NCI-H1105 treated with DMSO at 0.1 percent for 48 hours (cell line): ENCODE data around the gene RALGAPA1.
A peak's percentile ranks its signal among the peaks of the same experiment; 100 is the strongest.
"Not testable (repeated sequence)": the region's sequence is repeated elsewhere in the genome, so short reads cannot be mapped to it uniquely, and the experiment has no call there.

Experiments used
- DNase-seq: peaks from one replicate; lab custom pipeline; 2025; lab: John Stamatoyannopoulos, UW

The RALGAPA1 gene

GRCh38 chr14:35626947-35627346 lies 182.1 kb downstream of the RALGAPA1 start:
- DNase-seq, result not testable (repeated sequence)

- not testable (repeated sequence) for DNase-seq
Measured at GRCh38 chr14:35621996-35622395, 187.1 kb downstream of the RALGAPA1 start.

- DNase-seq, result not testable (repeated sequence)
Measured at GRCh38 chr14:35619998-35620397, 189.1 kb downstream of the RALGAPA1 start.

- DNase-seq, result not testable (repeated sequence)
Measured at GRCh38 chr14:35619461-35619860, 189.6 kb downstream of the RALGAPA1 start.

- no peak for DNase-seq
Measured at GRCh38 chr14:35617500-35617899, 191.6 kb downstream of the RALGAPA1 start.

- DNase-seq, result no peak
Measured at GRCh38 chr14:35607380-35607779, 201.7 kb downstream of the RALGAPA1 start.

- DNase-seq, result no peak
Measured at GRCh38 chr14:35600253-35600652, 208.8 kb downstream of the RALGAPA1 start.

- DNase-seq, result no peak
Measured at GRCh38 chr14:35594616-35595015, 214.5 kb downstream of the RALGAPA1 start.

- not testable (repeated sequence) for DNase-seq
Measured at GRCh38 chr14:35587373-35587772, 221.7 kb downstream of the RALGAPA1 start.

GRCh38 chr14:35578639-35579038 lies 230.5 kb downstream of the RALGAPA1 start:
- DNase-seq, result no peak

- no peak for DNase-seq
Measured at GRCh38 chr14:35578135-35578534, 231.0 kb downstream of the RALGAPA1 start.

- no peak for DNase-seq
Measured at GRCh38 chr14:35576856-35577255, 232.2 kb downstream of the RALGAPA1 start.

- DNase-seq, result no peak
Measured at GRCh38 chr14:35576260-35576659, 232.8 kb downstream of the RALGAPA1 start.

- DNase-seq, result peak; percentile 65
Measured at GRCh38 chr14:35573911-35574310, 235.2 kb downstream of the RALGAPA1 start.

GRCh38 chr14:35571598-35571997 lies 237.5 kb downstream of the RALGAPA1 start:
- DNase-seq, result no peak

GRCh38 chr14:35565871-35566464 lies 243.1 kb downstream of the RALGAPA1 start:
- DNase-seq, result no peak

- no peak for DNase-seq
Measured at GRCh38 chr14:35558680-35559079, 250.4 kb downstream of the RALGAPA1 start.

- DNase-seq, result no peak
Measured at GRCh38 chr14:35557221-35557747, 251.8 kb downstream of the RALGAPA1 start.

GRCh38 chr14:35556548-35556947 lies 252.5 kb downstream of the RALGAPA1 start:
- DNase-seq, result peak; percentile 75

GRCh38 chr14:35553808-35554207 lies 255.3 kb downstream of the RALGAPA1 start:
- DNase-seq, result no peak

- DNase-seq, result no peak
Measured at GRCh38 chr14:35551081-35551480, 258.0 kb downstream of the RALGAPA1 start.

- DNase-seq, result no peak
Measured at GRCh38 chr14:35549551-35549950, 259.5 kb downstream of the RALGAPA1 start.

- DNase-seq, result no peak
Measured at GRCh38 chr14:35543006-35543405, 266.1 kb downstream of the RALGAPA1 start.

GRCh38 chr14:35539969-35540368 lies 269.1 kb downstream of the RALGAPA1 start:
- no peak for DNase-seq
